T follicular helper cell (primary cell): ENCODE data around the gene RASAL1.

Source experiments
- DNase-seq: peaks from one replicate; pipeline ENCODE4 v3.0.0-alpha.2; 2020; ENCODE audit warnings: low read depth

RASAL1 gene

DNA sequence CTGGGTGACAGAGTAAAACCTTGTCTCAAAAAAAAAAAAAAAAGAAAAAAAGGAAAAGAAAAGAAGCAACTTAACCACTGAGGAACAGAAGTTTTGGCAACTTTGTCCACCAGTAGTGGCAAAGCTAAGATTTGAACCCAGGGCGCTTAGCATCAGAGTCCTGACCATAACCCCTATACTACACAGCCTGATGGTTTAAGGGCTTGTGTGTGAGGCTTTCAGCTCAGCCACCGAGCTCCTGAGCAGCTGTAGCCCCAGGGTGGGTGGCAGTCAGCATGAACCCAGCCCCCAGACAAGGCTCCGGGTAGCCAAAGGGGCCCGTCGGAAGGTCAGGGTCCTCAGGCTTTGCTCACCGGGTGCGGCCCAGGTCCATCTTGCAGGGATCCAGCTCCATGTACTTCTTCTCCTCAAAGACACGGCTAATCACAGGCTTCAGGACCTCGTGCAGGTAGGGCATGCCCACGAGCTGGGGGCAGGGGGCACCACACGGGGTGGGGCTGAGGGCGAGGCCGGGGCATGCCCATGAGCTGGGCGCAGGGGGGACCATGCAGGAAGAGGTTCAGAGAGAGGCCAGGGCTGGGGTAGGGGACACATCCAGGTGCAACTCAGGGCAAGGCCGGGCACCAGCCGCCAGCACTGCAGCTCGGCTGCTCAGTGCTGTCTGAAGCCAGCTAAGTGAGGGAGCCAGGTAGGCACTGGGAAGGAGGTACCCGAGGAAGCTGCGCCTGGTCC is 20.9 kb downstream of the RASAL1 start:
- no peak for DNase-seq

DNA sequence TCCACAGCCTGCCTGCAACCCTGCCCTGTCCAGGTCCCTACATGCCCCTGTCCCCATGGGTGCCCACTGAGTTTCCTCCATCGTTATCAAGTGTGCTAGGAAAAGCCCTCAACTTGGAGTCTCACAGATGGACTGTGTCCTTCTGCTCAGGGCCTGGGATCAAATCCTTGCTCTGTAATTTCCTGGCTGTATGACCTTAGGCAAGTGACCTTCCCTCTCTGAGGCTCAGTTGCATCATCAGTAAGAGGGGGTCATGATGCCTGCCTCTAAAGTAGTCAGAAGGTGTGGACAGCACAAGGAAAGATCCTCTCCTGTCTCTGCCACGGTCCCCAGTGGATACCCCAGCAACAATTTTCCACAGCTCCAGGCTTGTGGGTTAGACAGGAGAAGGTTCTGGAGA is 22.2 kb downstream of the RASAL1 start:
- no peak for DNase-seq

DNA sequence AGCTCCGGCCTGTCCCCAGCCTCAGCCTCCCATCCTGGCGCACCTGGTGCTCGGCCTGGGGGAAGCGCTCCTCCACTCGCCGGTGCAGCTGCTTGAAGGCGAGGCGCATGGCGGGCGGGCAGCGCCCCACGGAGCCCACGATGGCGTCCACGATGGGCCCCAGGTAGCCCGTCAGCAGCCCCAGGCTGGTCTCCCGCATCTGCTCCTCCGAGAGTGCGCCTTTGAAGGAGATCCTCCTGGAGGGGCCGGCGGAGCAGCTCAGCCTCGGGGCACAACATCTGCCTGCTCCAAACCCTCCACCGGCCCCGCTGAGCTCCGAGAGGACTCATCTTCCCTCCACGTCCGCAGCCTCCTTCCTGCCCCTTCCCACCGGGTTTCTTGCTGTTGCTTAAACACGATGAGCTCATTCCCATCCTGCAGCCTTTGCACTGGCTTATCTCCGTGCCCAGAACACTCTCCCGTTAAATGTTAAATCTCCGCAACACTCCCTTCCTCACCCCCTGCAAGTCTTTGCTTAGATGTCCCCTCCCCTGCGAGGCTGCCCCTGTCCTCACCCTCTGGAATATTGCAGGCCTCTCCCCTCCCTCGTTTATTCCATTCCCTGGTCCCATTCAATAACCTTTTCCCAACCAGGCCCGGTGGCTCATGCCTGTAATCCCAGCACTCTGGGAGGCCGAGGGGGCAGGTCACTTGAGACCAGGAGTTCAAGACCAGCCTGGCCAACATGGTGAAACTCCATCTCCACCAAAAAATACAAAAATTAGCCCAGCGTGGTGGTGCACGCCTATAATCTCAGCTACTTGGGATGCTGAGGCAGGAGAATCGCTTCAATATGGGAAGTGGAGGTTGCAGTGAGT is 23.3 kb downstream of the RASAL1 start:
- DNase-seq, result no peak

DNA sequence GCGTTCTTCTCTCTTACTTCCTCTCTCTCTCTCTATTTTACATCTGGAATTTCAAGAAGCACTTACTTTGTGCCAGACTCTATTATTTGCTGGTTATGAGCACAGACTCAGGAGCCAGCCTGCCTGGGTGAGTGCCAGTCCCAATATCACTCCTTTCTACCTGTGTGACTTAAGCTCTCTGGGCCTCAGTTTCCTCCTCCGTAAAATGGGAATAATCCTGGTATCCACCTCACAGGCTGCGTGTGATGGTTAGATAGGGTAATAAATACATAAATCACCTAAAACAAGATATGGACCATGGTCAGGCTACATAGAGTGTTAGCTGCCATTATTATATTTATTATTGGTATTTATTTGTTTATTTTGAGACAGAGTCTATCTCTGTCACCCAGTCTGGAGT is 24.3 kb downstream of the RASAL1 start:
- no peak for DNase-seq

DNA sequence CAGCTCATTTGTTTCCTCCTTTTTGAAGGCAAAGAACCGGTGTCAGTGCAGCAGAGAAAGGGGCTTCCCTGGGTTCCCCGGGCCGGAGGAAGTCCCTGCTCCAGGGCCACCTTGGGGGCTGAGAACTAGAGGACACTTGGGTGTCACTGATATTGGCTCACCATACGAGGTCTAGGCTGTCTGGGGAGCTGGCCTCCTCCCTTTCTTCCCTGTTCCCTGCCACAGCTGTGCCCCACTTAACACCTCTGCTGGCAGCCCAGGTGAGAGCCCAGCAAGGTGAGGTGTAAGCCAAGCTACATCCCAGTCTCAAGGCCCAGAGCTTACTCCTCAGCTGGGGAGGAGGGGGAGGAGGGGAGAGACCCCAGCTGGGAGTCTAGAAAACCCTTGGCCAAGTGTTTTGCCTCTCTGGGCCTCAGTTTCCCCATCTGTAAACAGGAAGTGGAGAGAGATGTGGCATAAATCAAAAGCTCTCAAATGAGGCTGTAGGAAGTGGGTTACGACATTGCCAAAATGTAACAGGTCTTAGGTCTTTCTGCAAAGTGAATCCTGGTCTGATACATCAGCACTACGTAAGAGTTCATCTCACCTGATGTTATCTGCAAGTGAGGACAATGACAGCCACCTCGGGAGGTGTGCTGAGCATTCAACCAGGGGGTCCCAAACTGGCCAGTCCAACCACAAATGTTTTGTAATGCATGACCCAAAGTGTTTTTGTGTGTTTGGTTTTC is 25.5 kb downstream of the RASAL1 start:
- DNase-seq, result no peak

DNA sequence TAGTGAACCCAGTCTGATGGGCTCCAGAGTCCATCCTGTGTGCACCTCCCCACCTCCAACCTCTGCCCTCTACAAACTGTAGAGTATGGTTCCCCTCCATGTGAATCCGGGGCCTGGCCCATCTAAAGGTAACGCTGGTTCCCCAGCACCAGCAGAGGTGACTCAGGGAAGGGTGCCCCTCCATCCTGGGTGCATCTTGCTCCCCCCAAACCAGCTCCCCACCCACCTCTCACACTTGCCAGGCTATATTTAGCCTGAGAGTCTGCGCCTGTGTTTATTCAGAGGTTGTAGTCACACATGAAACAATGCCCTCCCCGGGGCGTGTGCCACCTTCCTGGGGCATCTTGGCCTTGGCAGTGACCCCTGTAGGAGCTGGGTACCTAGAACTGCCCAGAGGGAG is 26.2 kb downstream of the RASAL1 start:
- DNase-seq, result no peak

DNA sequence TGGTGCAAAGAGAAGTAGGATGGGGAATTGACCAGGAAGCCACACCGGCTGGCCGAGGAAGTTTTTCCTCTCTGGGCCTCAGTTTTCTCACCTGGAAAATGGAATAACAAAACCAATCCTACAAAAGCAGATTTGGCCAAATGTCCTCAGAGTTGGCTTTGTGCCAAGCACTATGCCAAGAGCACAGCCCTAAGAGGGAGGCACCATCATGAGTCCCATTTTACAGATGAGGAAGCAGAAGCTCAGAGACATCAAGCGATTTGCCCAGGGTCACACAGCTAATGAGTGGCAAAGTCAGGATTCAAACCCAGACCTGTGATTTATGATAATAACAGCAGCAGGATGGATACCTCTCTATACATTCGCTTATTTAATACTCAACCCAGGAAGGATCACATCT is 27.3 kb downstream of the RASAL1 start:
- no peak for DNase-seq

DNA sequence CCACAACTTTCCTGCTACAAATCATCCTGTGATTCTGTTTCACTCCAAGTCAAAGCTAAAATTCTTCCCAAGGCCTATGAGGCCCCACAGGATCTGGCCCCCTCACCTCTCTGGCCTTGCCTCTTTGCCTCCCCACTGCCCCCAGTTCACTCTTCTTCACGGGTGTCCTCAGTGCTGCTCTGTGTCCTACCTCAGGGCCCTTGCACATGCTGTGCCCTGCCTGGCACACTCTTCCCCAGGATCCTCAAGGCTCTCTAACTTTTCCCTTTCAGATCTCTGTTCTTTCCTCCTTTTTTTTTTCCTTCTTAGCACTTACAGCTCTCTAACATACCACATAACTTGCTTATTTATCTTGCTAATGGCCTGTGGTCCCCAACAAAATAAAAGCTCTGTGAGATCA is 29.2 kb downstream of the RASAL1 start:
- DNase-seq, result no peak

DNA sequence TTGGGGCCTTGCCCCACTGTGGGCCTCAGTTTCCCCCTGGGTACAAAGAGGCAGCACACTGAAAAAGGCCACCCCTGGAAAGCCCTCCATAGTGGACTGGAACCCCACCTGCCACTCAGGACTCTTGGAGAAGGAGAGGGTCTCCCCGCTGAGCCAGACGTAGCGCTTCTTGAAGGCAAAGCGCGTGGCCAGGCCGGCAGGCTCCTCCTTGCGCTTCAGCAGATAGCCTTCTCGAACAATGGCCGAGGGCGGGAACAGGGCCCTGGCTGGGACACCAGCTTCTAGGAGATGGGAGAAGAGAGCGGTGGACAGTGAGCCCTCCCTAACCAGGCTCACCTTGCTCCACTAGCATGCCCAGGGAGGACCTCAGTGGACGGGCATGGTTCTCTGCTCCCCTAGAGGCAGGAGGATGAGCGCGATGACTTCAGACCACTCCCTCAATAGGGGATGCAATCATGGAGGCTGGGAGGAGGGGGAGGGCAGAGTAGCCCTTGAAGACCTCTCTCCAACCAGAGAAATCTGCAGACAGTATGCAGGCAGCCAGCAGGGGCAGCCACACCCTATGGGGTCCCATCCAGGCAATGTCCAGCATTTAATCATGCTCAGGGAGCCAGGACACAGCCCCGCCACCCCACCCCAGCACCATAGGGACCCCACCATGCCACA is 29.8 kb downstream of the RASAL1 start:
- DNase-seq, result no peak

DNA sequence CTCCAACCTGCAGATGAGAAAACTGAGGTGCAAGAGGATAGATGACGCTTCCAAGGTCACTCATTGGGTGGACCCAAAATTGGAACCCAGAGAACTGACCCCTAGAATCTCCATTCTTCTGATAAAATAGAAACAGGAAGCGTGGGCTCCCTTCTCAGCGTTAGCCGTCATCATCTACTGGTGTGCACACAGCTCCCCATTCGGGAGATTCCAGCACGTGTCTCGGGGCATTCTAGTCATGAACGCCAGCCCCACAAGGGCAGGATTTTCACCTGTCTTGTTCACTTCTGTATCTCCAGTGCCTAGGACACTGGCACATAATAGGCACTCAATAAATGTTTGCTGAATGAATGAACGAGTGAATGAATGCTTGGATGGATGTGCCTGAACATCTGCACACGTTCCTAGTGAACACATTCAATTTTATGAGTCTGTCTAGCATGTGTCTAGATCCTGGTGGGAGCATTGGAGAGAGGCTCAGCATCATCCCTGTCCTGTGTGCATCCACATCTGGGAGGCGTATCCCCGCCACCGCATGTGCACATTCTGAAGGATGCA is 30.5 kb downstream of the RASAL1 start:
- no peak for DNase-seq

DNA sequence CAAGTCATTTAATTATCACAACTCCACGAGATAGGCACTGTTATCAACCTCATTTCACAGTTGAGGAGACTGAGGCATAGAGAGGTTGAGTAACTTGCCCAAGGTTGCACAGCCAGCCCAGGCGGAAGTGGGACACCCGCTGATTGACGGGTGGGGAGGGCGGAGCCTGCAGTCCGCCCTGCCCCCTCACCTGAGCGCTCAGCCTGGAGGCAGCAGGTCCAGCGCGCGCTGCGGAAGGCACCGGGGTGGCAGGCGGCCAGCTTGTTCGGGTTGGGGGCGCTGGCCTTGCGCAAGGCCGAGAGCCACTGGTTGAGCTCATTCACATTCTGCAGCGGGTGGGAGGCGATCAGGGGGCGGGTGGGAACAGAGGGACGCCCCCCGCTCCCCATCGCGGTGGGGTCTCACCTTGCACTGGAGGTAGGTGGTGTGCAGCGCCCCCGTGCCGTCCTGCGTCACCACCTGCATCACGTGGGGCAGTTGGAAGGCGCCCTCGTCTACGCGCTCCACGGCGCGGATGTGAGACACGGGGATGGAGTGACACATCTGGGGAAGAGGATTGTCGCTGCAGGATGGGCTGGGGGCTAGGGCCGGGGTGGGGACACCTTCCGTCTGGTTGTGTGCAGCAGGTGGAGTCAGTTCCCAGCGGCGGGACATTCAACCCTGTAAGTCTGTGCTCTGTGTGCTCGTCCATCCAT is 31.7 kb downstream of the RASAL1 start:
- peak; percentile 69 for DNase-seq

DNA sequence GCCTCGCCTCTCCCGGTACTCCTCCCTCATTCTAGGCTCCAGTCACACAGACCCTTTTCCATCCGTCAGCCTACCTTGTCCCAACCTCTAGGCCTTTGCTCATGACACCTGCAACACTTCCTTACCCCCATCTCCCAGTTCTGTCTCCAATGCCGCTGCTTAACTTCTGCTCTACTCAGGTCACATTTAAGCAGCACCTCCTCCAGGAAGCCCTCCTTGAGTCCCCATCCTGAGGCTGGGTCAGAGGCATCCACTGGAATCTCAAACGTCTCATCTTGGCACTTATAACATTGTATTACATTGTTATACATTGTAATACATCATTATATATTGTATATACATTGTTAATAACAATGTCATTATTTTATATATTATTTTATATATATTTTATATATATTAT is 32.8 kb downstream of the RASAL1 start:
- no peak for DNase-seq

DNA sequence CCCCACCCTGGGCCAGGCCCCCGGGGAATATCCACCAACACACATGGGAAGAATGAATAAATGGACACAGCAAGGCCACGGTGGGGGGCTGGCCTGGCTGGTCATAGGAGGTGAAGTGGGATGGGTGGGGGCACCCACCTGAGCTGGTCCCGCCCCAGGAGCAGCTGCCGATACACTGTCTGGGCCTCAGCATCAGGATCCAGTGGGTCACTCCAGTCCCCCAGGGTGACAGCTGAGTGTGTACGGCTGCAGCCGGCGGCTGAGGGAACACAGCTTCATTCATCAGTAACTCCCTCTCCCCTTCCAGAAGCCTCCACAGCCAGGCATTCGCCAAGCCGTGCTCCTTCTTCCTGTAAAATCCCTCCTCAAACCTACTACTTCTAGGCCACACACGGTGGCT is 33.8 kb downstream of the RASAL1 start:
- no peak for DNase-seq

DNA sequence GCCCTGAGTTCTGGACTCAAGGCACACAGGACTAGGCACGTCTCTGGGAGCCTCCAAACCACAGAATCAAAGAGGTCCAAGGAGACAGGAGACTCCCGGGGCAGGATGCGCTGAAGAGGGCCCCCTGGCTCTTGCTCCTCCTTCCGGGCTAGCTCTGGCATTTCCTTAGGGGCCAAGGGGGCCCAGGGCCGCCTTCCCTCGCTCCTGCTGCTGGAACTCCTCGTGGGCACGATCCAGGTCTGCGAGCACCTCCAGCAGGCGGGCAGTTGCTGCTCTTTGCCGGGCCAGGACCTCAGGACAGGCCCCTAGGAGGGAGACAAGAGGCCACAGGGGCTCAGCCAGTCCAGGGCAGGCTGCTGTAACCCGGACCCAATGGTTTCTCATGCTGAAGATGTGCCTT is 35.8 kb downstream of the RASAL1 start:
- DNase-seq, result no peak

DNA sequence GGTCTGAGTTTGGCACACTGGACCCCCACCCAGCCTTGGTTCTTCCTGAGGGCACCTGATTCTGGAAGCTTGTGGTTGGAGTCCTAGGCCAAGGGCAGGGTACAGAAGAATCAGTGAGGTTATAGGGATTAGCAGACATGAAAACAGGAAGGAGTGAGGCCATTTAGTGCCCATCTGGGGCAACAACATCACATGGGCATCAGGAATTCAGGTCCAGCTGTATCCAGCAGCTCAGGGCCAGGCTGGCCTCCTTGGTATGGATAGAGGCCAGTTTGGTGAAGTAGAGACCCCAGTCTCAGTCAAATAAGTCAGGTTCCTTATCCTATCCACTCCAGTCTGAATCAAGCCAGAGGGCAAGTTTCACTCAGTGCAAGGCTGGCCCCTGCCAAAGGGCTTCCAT is 36.2 kb downstream of the RASAL1 start:
- no peak for DNase-seq

DNA sequence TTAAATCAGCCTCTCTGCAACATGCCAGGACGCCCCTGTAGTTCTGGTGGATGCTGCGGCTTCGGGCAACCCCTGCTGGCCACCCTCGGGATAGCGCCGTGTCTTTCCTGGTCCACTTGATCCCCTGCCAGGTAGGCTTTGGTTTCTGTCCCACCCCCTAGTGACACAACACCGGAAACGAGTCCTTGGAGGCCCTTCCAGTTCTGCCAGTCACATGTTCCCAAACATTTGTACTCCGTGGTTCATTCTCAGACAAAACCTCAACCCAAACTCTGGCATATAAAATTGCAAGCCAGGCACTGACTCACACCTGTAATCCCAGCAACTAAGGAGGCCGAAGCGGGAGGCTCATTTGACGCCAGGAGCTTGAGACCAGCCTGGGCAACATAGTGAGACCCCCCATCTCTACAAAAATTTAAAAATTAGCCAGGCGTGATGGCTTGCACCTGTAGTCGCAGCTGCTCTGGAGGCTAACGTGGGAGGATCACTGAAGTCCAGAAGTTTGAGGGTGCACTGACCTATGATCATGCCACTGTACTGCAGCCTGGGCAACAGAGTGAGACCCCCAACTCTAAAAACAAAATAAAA is 37.0 kb downstream of the RASAL1 start:
- DNase-seq, result peak; percentile 61

DNA sequence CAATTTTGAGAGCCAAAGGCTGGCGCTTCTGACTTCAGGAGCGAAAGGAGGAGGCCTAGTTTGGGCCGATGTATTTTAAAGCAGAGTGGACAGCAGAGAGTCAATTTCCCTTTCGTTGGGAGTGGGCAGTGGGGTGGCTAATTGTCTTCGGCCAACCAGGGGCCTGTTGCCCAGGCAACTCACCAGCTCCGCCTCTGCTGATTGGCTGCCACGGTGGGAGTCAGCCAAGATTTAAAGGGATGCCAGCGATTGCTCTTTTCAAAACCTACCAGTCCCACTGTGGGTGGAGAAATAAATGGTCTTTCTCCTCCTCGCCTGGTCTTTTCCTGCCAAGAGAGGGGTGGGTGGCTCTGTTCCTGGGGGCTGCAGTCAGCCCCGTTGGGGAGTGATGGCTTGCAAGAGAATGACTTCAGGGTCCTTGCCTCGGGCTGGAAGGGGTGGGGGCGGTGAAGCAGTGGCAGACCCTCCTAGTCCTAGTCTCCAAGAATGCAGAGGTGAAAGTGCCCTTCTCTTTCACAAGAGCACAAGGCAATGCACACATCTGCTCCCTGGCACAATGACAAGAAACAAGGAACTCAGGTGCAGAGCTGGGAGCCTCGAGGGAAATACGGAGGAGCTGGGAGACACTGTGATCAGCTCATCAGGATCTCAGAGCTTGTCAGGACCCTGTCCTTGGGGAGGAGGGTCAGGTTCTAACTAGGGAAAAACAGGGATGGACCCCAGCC is 37.7 kb downstream of the RASAL1 start:
- DNase-seq, result no peak

DNA sequence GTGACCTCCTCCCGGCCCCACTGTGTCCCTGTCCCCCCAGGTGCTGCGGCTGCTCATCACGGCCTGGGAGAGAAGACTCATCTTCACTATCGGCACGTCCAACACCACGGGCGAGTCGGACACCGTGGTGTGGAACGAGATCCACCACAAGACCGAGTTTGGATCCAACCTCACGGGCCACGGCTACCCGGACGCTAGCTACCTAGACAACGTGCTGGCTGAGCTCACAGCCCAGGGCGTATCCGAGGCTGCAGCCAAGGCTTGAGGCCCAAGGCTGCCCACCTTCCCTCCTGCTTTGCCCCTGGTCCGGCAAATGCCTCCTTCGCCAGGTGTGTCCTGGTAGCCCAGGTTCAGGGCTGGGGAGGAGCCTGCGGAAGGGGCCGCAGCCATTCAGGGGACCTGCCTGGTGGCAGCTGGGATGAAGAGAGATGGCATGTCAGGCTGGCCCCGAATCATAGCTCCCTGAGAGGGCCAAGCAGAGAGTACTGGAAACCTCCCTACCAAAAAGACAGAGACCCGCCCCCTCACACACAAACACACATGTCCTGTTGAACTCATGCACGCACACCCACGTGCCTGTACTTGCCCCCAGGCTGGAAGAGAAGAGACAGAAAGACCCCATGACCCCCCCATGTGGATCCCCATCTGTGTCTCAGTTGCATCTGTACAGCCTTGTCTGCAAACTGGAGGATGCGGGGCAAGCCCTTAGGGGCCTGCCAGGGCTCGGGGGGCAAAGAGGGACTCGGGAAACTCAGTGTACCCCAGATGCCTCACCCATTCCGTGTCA is 38.7 kb downstream of the RASAL1 start:
- no peak for DNase-seq

DNA sequence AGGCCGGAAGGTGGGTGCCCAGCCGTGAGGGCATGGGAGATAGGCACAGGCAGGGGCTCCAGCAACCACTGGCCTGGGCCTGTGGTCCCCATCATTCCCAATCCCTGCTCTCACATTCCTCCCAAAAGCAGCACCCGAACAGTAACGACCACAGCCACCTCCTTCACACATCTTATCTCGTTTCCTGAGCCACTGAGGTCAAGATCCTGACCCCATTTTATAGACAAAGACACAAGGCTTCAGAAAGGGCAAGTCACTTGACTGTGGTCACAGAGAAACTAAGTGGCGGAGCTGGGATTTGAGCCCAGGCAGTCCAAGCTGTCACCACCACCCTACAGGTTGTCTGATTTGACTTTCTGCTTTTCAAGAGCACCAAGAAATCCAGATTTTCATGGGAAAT is 40.2 kb downstream of the RASAL1 start:
- DNase-seq, result no peak
